ENCODE results near the gene TMEM52.

GRCh38 chr1:1891349-1892078 is 27.6 kb downstream of the TMEM52 start:
- TF ChIP-seq EZH2 (IDR thresholded peaks at IDR 0.05; ENCODE audit: borderline replicate concordance) (no peak), CTCF (IDR thresholded peaks at IDR 0.05; ENCODE audit: poor library complexity) (no peak), EZH2phosphoT487 (IDR thresholded peaks at IDR 0.05; ENCODE audit: low read depth, severe bottlenecking, unreplicated experiment) (no peak)

Data from hepatocyte (in vitro differentiated cells).